Measurements from ENCODE around the gene TRAF4.
A peak's percentile ranks its signal among the peaks of the same experiment; 100 is the strongest.

Gene TRAF4

GRCh38 chr17:28710861-28711722 is 32.7 kb upstream of the TRAF4 start:
- Histone ChIP-seq H3K4me3 (ENCODE audit: control insufficient read depth in 1 of 7, extremely low read depth in 1 of 7, insufficient read depth in 4 of 7, low read depth in 2 of 7, low read length in 6 of 7) (peak overlapping the region; percentile 51 to 83 (median 72)), H3K27me3 (replicated peaks in 2 of 5; ENCODE audit: control insufficient read depth in 4 of 5, insufficient read depth in 5 of 5, low read length in 4 of 5) (no peaks in the 10 kb centered on the region), H3K36me3 (ENCODE audit: control insufficient read depth in 4 of 4, insufficient read depth in 4 of 4, low read length in 3 of 4) (peaks cover 2 to 27% (median 24%) of the 10 kb centered on the region in 4 experiments), H3K27ac (ENCODE audit: insufficient read depth in 1 of 2, low read depth in 1 of 2, low read length in 2 of 2, poor library complexity in 1 of 2, severe bottlenecking in 2 of 2) (peak overlapping the region in 1 of 2 experiments; percentile 85), H3K4me1 (ENCODE audit: control extremely low read depth in 1 of 4, control insufficient read depth in 4 of 4, insufficient read depth in 4 of 4, low read length in 3 of 4) (peaks cover 0 to 29% (median 23%) of the 10 kb centered on the region in 4 experiments), H3K9me3 (ENCODE audit: control extremely low read depth in 1 of 5, control insufficient read depth in 4 of 5, insufficient read depth in 2 of 5, low read depth in 1 of 5, low read length in 4 of 5) (no peaks in the 10 kb centered on the region)
- POLR2A ChIA-PET: interaction anchor here (0.6 to 2.0 kb wide), 6 partner anchors 8 to 70 kb away, joined by 3 to 12 read pairs (median 3); partner anchors contain the start of genes RPL23A, SDF2 and SUPT6H
- 0% methylated on average over 63 of the region's 74 CpGs for WGBS (ENCODE audit: insufficient coverage)
- peak; percentile 77 to 90 (median 87) for DNase-seq
- CTCF ChIA-PET: interaction anchor here (1.6 to 3.0 kb wide), 7 partner anchors 10 to 191 kb away, joined by 5 to 12 read pairs (median 7); no protein-coding TSS in a partner anchor

GRCh38 chr17:28711723-28712031 is 32.1 kb upstream of the TRAF4 start, which contains the start of gene PROCA1:
TSS of gene PROCA1 (minus strand) at chr17:28711888. CDS start at chr17:28711660, 228 bp downstream.
- peak; percentile 49 to 81 (median 74) for DNase-seq
- H3K4me3 ChIP-seq (ENCODE audit: control insufficient read depth in 1 of 7, extremely low read depth in 1 of 7, insufficient read depth in 4 of 7, low read depth in 2 of 7, low read length in 6 of 7): peak within 1 kb of the TSS; percentile 51 to 83 (median 72)
- H3K4me1 ChIP-seq (ENCODE audit: control extremely low read depth in 1 of 4, control insufficient read depth in 4 of 4, insufficient read depth in 4 of 4, low read length in 3 of 4): peaks cover 0 to 32% (median 29%) of the 10 kb centered on the region in 4 experiments
- H3K27ac ChIP-seq (ENCODE audit: insufficient read depth in 1 of 2, low read depth in 1 of 2, low read length in 2 of 2, poor library complexity in 1 of 2, severe bottlenecking in 2 of 2): peak within 1 kb of the TSS in 1 of 2 experiments; percentile 85
- 0% methylated on average over 19 of the region's 20 CpGs for WGBS (ENCODE audit: insufficient coverage)
- no peaks in the 10 kb centered on the region for H3K27me3 ChIP-seq (replicated peaks in 2 of 5; ENCODE audit: control insufficient read depth in 4 of 5, insufficient read depth in 5 of 5, low read length in 4 of 5)
- ChIA-PET POLR2A (interaction anchor here (0.9 to 2.0 kb wide), 5 partner anchors 8 to 71 kb away, joined by 3 to 12 read pairs (median 3); partner anchors contain the start of genes RPL23A, SDF2 and SUPT6H), CTCF (interaction anchor here (1.6 to 3.0 kb wide), 6 partner anchors 10 to 190 kb away, joined by 5 to 12 read pairs (median 8); no protein-coding TSS in a partner anchor)
- H3K36me3 ChIP-seq (ENCODE audit: control insufficient read depth in 4 of 4, insufficient read depth in 4 of 4, low read length in 3 of 4): peaks cover 2 to 27% (median 24%) of the 10 kb centered on the region in 4 experiments
- no peaks in the 10 kb centered on the region for H3K9me3 ChIP-seq (ENCODE audit: control extremely low read depth in 1 of 5, control insufficient read depth in 4 of 5, insufficient read depth in 2 of 5, low read depth in 1 of 5, low read length in 4 of 5)

- Histone ChIP-seq H3K4me3 (ENCODE audit: control insufficient read depth in 1 of 7, extremely low read depth in 1 of 7, insufficient read depth in 4 of 7, low read depth in 2 of 7, low read length in 6 of 7) (peak overlapping the region; percentile 51 to 83 (median 72)), H3K27ac (ENCODE audit: insufficient read depth in 1 of 2, low read depth in 1 of 2, low read length in 2 of 2, poor library complexity in 1 of 2, severe bottlenecking in 2 of 2) (peak overlapping the region in 1 of 2 experiments; percentile 85), H3K4me1 (ENCODE audit: control extremely low read depth in 1 of 4, control insufficient read depth in 4 of 4, insufficient read depth in 4 of 4, low read length in 3 of 4) (peaks cover 0 to 37% (median 33%) of the 10 kb centered on the region in 4 experiments), H3K9me3 (ENCODE audit: control extremely low read depth in 1 of 5, control insufficient read depth in 4 of 5, insufficient read depth in 2 of 5, low read depth in 1 of 5, low read length in 4 of 5) (no peaks in the 10 kb centered on the region), H3K27me3 (replicated peaks in 2 of 5; ENCODE audit: control insufficient read depth in 4 of 5, insufficient read depth in 5 of 5, low read length in 4 of 5) (no peaks in the 10 kb centered on the region), H3K36me3 (ENCODE audit: control insufficient read depth in 4 of 4, insufficient read depth in 4 of 4, low read length in 3 of 4) (peaks cover 0 to 25% (median 24%) of the 10 kb centered on the region in 4 experiments)
- CTCF ChIA-PET: interaction anchor here (1.6 to 3.0 kb wide), 6 partner anchors 9 to 190 kb away, joined by 5 to 12 read pairs (median 8); no protein-coding TSS in a partner anchor
- WGBS (ENCODE audit: insufficient coverage): 15% methylated on average over 25 of the region's 34 CpGs
- DNase-seq: peak; percentile 86 to 92 (median 92)
- POLR2A ChIA-PET: interaction anchor here (0.6 to 2.0 kb wide), 4 partner anchors 8 to 71 kb away, joined by 3 to 12 read pairs (median 4); partner anchors contain the start of genes RPL23A, SDF2 and SUPT6H
Observed at GRCh38 chr17:28712032-28712704, 31.6 kb upstream of the TRAF4 start.

- ChIA-PET POLR2A (interaction anchor here (0.6 to 0.9 kb wide), 2 partner anchors 51 to 52 kb away, joined by 3 to 5 read pairs; partner anchors contain the start of genes SDF2 and SUPT6H), CTCF (interaction anchor here (1.6 to 3.0 kb wide), 5 partner anchors 9 to 37 kb away, joined by 6 to 12 read pairs (median 9); no protein-coding TSS in a partner anchor)
- H3K27me3 ChIP-seq (replicated peaks in 2 of 5; ENCODE audit: control insufficient read depth in 4 of 5, insufficient read depth in 5 of 5, low read length in 4 of 5): no peaks in the 10 kb centered on the region
- H3K36me3 ChIP-seq (ENCODE audit: control insufficient read depth in 4 of 4, insufficient read depth in 4 of 4, low read length in 3 of 4): peaks cover 0 to 24% (median 23%) of the 10 kb centered on the region in 4 experiments
- H3K4me3 ChIP-seq (ENCODE audit: control insufficient read depth in 1 of 7, extremely low read depth in 1 of 7, insufficient read depth in 4 of 7, low read depth in 2 of 7, low read length in 6 of 7): peak overlapping the region in 3 of 7 experiments; percentile 72 to 81 (median 77)
- H3K4me1 ChIP-seq (ENCODE audit: control extremely low read depth in 1 of 4, control insufficient read depth in 4 of 4, insufficient read depth in 4 of 4, low read length in 3 of 4): peaks cover 0 to 38% (median 36%) of the 10 kb centered on the region in 4 experiments
- no peak overlapping the region for H3K27ac ChIP-seq (ENCODE audit: insufficient read depth in 1 of 2, low read depth in 1 of 2, low read length in 2 of 2, poor library complexity in 1 of 2, severe bottlenecking in 2 of 2)
- no peaks in the 10 kb centered on the region for H3K9me3 ChIP-seq (ENCODE audit: control extremely low read depth in 1 of 5, control insufficient read depth in 4 of 5, insufficient read depth in 2 of 5, low read depth in 1 of 5, low read length in 4 of 5)
- DNase-seq: no peak
- WGBS (ENCODE audit: insufficient coverage): 92% methylated on average over 5 of the region's 7 CpGs
Observed at GRCh38 chr17:28712705-28713415, 31.0 kb upstream of the TRAF4 start.

- H3K27ac ChIP-seq (ENCODE audit: insufficient read depth in 1 of 2, low read depth in 1 of 2, low read length in 2 of 2, poor library complexity in 1 of 2, severe bottlenecking in 2 of 2): no peak overlapping the region
- H3K9me3 ChIP-seq (ENCODE audit: control extremely low read depth in 1 of 5, control insufficient read depth in 4 of 5, insufficient read depth in 2 of 5, low read depth in 1 of 5, low read length in 4 of 5): no peaks in the 10 kb centered on the region
- peaks cover 5 to 52% (median 50%) of the 10 kb centered on the region in 4 experiments for H3K4me1 ChIP-seq (ENCODE audit: control extremely low read depth in 1 of 4, control insufficient read depth in 4 of 4, insufficient read depth in 4 of 4, low read length in 3 of 4)
- no peaks in the 10 kb centered on the region for H3K27me3 ChIP-seq (replicated peaks in 2 of 5; ENCODE audit: control insufficient read depth in 4 of 5, insufficient read depth in 5 of 5, low read length in 4 of 5)
- DNase-seq: no peak
- ChIA-PET POLR2A (no interaction called here), CTCF (no interaction called here)
- H3K36me3 ChIP-seq (ENCODE audit: control insufficient read depth in 4 of 4, insufficient read depth in 4 of 4, low read length in 3 of 4): peaks cover 0 to 24% (median 23%) of the 10 kb centered on the region in 4 experiments
- WGBS (ENCODE audit: insufficient coverage): 94% methylated on average over 2 of the region's 3 CpGs
- no peak overlapping the region for H3K4me3 ChIP-seq (ENCODE audit: control insufficient read depth in 1 of 7, extremely low read depth in 1 of 7, insufficient read depth in 4 of 7, low read depth in 2 of 7, low read length in 6 of 7)
Observed at GRCh38 chr17:28714281-28714680, 29.5 kb upstream of the TRAF4 start.

- CTCF ChIA-PET: interaction anchor here (1.7 to 2.1 kb wide), 3 partner anchors 12 to 59 kb away, joined by 3 to 7 read pairs (median 5); no protein-coding TSS in a partner anchor
- no CpG with 5 or more reads among the region's 2 CpGs for WGBS (ENCODE audit: insufficient coverage)
- Histone ChIP-seq H3K27me3 (replicated peaks in 2 of 5; ENCODE audit: control insufficient read depth in 4 of 5, insufficient read depth in 5 of 5, low read length in 4 of 5) (no peaks in the 10 kb centered on the region), H3K27ac (ENCODE audit: insufficient read depth in 1 of 2, low read depth in 1 of 2, low read length in 2 of 2, poor library complexity in 1 of 2, severe bottlenecking in 2 of 2) (no peak overlapping the region), H3K4me3 (ENCODE audit: control insufficient read depth in 1 of 7, extremely low read depth in 1 of 7, insufficient read depth in 4 of 7, low read depth in 2 of 7, low read length in 6 of 7) (no peak overlapping the region), H3K4me1 (ENCODE audit: control extremely low read depth in 1 of 4, control insufficient read depth in 4 of 4, insufficient read depth in 4 of 4, low read length in 3 of 4) (peaks cover 6 to 51% (median 50%) of the 10 kb centered on the region in 4 experiments), H3K36me3 (ENCODE audit: control insufficient read depth in 4 of 4, insufficient read depth in 4 of 4, low read length in 3 of 4) (peaks cover 0 to 24% (median 24%) of the 10 kb centered on the region in 4 experiments), H3K9me3 (ENCODE audit: control extremely low read depth in 1 of 5, control insufficient read depth in 4 of 5, insufficient read depth in 2 of 5, low read depth in 1 of 5, low read length in 4 of 5) (no peaks in the 10 kb centered on the region)
- no peak for DNase-seq
- POLR2A ChIA-PET: no interaction called here
Observed at GRCh38 chr17:28715217-28715616, 28.6 kb upstream of the TRAF4 start.

All from common myeloid progenitor, CD34-positive (primary cell).